ENCODE results near the gene SEBOX. TPM values are rescaled to one million over a fixed set of nuclear protein-coding genes. Genes with fewer than 3 reads are reported as not detected.

Gene SEBOX
- not detected in 2 replicates for total RNA-seq
- long read RNA-seq = 0 reads

- H3K27ac Mint-ChIP-seq = no peak within 1 kb of the TSS
- H3K4me3 Mint-ChIP-seq (ENCODE audit: low read depth) = no peak within 1 kb of the TSS
- H3K9me3 Mint-ChIP-seq (ENCODE audit: low read depth) = no peaks in the 10 kb centered on the region
- peaks cover 8% of the 10 kb centered on the region for H3K36me3 Mint-ChIP-seq (ENCODE audit: insufficient read depth)
- H3K4me1 Mint-ChIP-seq (ENCODE audit: low read depth) = peaks cover 21% of the 10 kb centered on the region
- no peak for DNase-seq (ENCODE audit: low spot score, unreplicated experiment)
- TF ChIP-seq CTCF (IDR thresholded peaks at IDR 0.05; ENCODE audit: unreplicated experiment) = no peak
- no peaks in the 10 kb centered on the region for H3K27me3 Mint-ChIP-seq
Measured at GRCh38 chr17:28364665-28365363, at the start of gene SEBOX. Gene SEBOX, minus strand, starts transcription at chr17:28365199. Its CDS starts 48 bp downstream, at chr17:28365151.

- TF ChIP-seq CTCF (IDR thresholded peaks at IDR 0.05; ENCODE audit: unreplicated experiment) = no peak
- H3K36me3 Mint-ChIP-seq (ENCODE audit: insufficient read depth) = no peaks in the 10 kb centered on the region
- peaks cover 42% of the 10 kb centered on the region for H3K27me3 Mint-ChIP-seq
- peaks cover 2% of the 10 kb centered on the region for H3K4me1 Mint-ChIP-seq (ENCODE audit: low read depth)
- H3K4me3 Mint-ChIP-seq (ENCODE audit: low read depth) = no peak overlapping the region
- DNase-seq (ENCODE audit: low spot score, unreplicated experiment) = no peak
- no peaks in the 10 kb centered on the region for H3K9me3 Mint-ChIP-seq (ENCODE audit: low read depth)
- no peak overlapping the region for H3K27ac Mint-ChIP-seq
Measured at GRCh38 chr17:28413804-28414203, 48.8 kb upstream of the SEBOX start.

GRCh38 chr17:28412099-28412498, 47.1 kb upstream of the SEBOX start:
- H3K9me3 Mint-ChIP-seq (ENCODE audit: low read depth) = no peaks in the 10 kb centered on the region
- no peaks in the 10 kb centered on the region for H3K36me3 Mint-ChIP-seq (ENCODE audit: insufficient read depth)
- peaks cover 10% of the 10 kb centered on the region for H3K4me1 Mint-ChIP-seq (ENCODE audit: low read depth)
- no peak overlapping the region for H3K4me3 Mint-ChIP-seq (ENCODE audit: low read depth)
- TF ChIP-seq CTCF (IDR thresholded peaks at IDR 0.05; ENCODE audit: unreplicated experiment) = no peak
- no peak for DNase-seq (ENCODE audit: low spot score, unreplicated experiment)
- no peak overlapping the region for H3K27ac Mint-ChIP-seq
- H3K27me3 Mint-ChIP-seq = peaks cover 38% of the 10 kb centered on the region

- no peaks in the 10 kb centered on the region for H3K36me3 Mint-ChIP-seq (ENCODE audit: insufficient read depth)
- peaks cover 18% of the 10 kb centered on the region for H3K4me1 Mint-ChIP-seq (ENCODE audit: low read depth)
- TF ChIP-seq CTCF (IDR thresholded peaks at IDR 0.05; ENCODE audit: unreplicated experiment) = no peak
- H3K27ac Mint-ChIP-seq = no peak overlapping the region
- DNase-seq (ENCODE audit: low spot score, unreplicated experiment) = no peak
- no peak overlapping the region for H3K4me3 Mint-ChIP-seq (ENCODE audit: low read depth)
- H3K27me3 Mint-ChIP-seq = peaks cover 18% of the 10 kb centered on the region
- H3K9me3 Mint-ChIP-seq (ENCODE audit: low read depth) = no peaks in the 10 kb centered on the region
Measured at GRCh38 chr17:28407974-28408306, 42.9 kb upstream of the SEBOX start.

GRCh38 chr17:28407130-28407973, 42.4 kb upstream of the SEBOX start:
- Mint-ChIP-seq H3K36me3 (ENCODE audit: insufficient read depth) (peaks cover 1% of the 10 kb centered on the region), H3K27ac (peak overlapping the region; percentile 84), H3K9me3 (ENCODE audit: low read depth) (no peaks in the 10 kb centered on the region), H3K4me3 (ENCODE audit: low read depth) (peak overlapping the region; percentile 48), H3K4me1 (ENCODE audit: low read depth) (peaks cover 18% of the 10 kb centered on the region), H3K27me3 (peaks cover 15% of the 10 kb centered on the region)
- no peak for DNase-seq (ENCODE audit: low spot score, unreplicated experiment)
- TF ChIP-seq CTCF (IDR thresholded peaks at IDR 0.05; ENCODE audit: unreplicated experiment) = peak; percentile 34

Data from progenitor cell of endocrine pancreas (in vitro differentiated cells).